GM19452 (cell line): ENCODE measurements around the gene CPHXL.

ENCODE experiments used
- ATAC-seq: cut with Tn5 transposase; IDR thresholded peaks from one replicate; pipeline ENCODE4 v1.9.1; 2021; ENCODE audit not compliant: unreplicated experiment

Gene CPHXL

DNA sequence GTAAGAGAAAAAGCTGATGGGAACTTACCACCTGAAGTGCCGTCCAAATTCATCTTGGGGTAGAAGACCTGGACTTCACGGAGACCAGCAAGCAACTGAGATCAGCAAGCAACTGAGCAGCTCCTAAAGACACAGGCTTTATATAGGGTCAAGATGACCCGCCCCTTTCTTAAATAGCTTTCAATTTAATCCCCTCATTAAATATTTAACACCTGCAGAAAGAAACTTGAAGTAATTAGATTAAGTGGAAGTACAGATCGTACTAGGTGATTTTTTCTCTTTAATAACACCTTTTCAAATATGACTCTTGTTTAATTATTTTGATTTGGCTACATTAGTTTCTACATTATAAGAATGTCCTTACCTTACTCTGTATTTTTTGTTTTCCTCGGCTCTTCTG, at the start of gene CPHXL:
TSS of gene CPHXL (minus strand) at position 101 of the 400 bp plus-strand sequence. CDS start at position 53, 48 bp downstream.
- no peak for ATAC-seq

DNA sequence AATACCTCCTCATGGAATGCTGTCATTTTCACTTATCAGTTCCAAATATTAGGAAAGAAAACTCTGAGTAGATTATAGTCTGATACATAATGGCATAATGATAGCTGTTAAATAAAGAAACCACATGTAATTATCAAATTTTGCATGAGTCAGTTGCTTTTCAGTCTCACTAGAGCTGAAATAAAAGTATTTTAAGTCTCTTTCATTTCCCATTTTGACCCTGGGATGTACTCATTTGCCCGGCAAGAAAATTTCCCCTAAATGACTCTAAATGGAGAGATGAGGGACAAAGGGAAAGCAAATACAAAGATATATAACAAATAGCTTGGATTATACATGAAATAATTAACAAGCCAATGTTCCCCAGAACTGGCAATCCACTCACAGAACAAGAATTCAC, 47.9 kb upstream of the CPHXL start:
- no peak for ATAC-seq

DNA sequence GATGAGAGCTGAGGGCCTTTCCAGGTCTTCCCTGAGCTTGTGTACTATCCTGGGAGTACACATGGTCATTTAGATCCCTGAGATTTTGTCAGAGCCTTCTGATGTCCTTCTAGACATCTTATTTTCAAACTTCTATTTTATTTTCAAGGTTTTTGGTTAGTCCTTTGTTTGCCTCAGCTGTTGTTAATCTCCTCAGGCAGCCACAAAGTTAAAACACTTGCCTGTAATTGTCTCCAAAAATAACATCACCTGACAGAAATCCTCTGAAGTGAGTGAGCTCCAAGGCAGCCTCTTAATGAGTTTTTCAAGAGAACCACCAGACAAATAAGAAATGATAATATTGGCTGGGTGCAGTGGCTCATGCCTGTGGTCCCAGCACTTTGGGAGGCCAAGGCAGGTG, 43.8 kb upstream of the CPHXL start:
- ATAC-seq, result no peak

DNA sequence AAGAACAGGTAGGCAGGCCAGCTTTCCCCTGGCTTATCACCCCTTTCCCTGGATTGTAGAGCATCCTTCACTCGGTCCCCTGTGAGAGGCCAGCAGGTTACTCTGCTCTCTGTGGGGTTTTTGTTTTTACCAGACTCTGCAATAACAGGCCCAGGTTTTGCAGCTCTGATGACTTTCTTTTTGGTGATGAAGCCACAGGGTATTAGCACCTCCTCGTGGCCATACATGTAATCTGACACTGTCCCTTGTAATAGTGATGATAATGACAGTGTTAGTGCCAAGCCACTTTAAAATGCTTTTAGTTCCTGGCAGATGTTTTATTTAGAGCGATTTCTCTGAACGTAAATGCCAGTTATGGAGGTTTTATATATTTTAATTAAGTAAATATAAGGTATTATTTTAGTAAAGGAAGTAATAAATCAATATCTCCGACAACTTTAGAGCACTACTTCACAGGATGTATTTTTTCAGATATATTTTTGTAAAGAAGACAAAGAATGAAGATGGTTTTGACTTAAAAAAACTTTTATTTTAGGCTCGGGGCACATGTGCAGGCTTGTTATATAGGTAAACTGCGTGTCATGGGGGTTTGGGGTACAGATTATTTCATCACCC, 38.0 kb upstream of the CPHXL start:
- ATAC-seq, result peak; percentile 83

DNA sequence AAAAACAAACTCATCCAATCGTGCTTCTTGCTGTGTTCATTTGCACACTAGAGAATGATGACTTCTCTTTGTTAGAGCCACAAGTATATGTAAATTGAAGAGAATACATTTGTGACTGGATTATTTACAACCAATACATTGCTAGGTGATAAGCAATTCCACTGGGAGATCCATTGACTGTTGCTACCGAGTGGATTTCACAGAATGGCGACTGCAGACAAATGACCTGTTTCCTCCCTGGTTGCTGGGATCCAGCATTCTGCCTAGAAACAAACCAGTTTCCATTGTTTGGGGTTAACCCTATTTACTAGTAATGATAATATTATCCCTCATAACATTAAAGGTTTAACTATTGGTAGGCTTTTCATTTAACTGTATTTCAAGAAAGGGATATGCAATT, 36.9 kb upstream of the CPHXL start:
- no peak for ATAC-seq

DNA sequence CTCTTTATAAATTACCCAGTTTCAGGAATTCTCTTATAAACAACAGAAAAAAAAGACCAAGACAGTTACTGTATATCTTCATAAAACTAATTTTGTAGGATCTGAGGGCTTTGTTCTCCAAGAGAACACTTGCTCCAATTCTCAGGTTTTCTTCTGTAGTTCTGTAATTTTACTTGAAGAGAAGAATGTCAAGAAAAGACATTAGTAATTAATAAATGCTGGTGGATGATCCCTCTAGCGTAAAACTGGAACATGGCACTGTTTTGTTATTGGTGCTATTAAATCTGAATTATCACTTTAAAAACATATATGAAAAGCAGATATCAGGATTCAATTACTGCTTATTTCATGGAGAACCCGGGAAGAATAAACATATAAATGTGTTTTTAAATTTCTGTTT, 36.5 kb upstream of the CPHXL start:
- no peak for ATAC-seq

DNA sequence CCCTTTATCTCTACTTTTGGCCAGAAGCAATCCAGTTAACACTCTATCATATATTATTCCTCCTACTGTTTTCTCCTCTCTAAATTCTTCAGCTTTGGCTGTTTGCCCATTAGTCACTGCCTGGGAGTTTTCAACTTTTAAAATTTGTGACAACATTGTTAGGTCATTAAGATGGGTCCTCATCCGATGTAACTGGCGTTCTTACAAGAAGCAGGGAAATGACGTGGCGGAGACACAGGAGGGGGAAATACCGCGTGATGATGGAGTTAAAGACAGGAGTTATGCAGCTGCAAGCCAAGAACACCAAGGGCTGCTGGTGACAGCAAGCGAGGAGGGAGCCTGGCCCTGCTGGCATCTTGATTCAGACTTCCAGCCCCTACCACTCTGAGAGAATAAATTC, 34.8 kb upstream of the CPHXL start:
- ATAC-seq, result peak; percentile 22

DNA sequence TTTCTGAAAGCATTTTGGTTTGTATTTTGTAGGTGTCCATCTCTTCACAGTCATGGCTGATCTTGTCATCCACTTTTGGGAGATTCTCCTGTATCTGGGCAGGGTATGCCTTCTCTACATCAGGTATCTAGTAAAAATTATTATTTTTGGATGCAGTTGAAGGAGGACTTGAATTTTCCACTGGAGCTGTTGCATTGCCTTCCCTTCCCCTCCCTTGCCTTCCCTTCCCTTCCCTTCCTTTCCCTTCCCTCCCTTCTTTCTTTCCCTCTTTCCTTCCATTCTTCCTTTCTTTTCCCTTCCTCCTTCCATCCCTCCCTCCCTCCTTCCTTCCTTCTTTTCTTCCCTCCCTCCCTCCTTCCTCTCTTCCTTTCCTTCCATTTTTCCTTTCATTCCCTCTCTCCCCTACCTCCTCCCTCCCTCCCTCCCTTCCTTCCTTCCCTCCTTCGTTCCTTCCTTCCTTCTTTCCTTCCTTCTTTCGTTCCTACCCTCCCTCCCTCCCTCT, 33.8 kb upstream of the CPHXL start:
- no peak for ATAC-seq

DNA sequence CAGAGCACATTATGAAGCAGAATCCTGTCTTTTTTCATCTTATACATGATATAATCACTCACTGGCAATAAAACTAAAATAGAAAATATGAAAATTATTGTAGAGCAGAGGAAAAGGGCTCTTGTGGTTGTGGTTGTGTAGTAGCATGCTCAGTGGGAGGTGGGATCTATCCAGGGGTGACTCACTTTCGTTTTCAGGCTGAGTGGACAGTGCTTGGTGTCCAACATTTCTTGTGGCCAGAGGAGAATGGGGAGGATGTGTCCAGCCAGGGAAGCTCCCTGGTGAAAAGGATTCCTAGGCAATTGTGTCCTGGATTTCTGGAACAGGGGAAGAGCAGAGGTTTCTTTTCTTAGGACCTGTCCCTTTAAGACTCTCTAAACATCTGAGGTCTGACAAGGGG, 31.9 kb upstream of the CPHXL start:
- no peak for ATAC-seq

DNA sequence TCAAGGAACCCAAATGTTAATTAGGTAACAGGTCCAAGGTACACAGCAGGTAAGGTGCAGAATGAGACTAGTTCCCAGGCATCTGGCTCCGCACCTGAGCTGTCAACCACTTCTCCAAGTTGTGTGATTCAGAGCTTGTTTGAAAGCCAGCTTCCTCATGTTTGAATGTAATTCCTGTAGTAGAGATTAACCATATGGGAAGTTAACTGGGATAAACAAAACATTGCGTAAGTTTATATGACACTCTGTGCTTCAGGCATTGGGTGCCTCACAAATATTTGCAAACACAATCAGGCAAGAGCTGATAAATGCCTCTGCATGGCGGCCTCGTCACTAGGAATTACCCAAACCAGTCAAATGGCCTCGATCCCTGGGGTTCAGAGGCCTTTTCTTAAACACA, 27.9 kb upstream of the CPHXL start:
- ATAC-seq, result no peak

DNA sequence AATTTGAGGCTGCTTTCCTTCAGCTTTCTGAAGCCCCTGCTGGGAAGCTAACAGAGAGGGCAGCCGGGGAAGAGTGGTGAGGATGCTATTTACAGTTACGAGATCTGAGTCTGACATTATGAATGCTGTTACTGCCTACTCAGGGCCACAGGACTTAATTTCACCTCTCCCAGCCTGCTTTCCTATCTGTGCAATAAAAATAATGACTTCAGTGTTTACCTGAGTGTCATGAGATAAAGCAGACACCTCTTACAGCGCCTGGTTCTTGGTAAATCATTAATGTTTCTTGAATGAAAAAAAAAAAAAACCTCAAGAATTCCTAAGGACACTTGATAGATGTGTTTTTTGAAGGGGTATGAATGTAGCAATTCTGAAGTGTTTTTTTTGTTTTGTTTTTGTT, 24.2 kb upstream of the CPHXL start:
- ATAC-seq, result no peak

DNA sequence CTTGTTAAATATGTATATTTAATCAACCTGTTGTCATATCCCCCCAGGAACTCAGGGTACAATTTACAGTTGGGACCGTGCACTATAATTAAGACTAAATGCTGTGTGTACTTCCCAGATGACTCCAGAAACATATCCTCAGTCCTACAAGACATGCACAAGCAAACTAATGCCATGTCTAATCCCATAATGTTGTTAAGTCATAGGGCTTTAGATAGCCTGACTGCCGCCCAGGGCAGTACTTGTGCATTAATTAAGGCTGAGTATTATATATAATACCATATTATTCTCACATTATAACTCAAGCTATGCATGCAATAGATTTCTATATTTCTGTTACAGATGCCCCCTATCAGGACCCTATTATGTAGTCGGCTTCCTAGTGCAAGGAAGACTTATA, 20.1 kb upstream of the CPHXL start:
- no peak for ATAC-seq

DNA sequence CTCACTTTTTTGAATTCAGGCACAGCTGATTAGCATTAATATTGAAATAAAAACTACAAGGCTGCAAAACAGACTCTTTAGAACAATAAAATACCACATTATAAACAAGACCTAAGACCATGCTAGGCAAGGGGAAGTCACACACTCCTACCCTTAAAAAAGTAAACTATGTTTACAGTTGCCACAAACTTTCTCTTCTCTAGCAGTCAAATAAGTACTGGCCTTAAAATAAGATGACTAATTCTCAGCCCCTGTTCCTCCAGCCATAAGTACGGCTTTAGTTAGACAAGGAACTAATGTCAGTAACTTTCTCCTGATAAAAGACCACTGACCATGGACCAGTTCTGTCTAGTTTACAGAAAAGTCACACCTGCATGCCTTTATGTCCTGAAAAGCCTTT, 19.5 kb upstream of the CPHXL start:
- ATAC-seq, result no peak

DNA sequence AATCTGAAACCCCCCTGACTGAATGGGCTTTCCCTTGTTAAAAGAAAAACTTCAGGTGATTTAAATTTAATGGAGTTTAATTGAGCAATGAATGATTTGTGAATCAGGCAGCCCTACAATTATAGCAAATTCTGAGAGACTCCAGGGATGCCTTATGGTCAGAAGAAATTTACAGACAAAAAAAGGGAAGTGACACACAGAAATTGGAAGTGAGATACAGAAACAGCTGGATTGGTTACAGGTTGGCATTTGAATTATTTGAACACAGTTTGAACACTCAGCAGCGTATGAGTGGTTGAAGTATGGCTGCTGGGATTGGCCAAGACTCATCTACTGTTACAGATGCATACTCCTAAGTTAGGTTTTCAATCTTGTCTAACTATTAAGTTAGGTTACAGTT, 19.0 kb upstream of the CPHXL start:
- ATAC-seq, result no peak

DNA sequence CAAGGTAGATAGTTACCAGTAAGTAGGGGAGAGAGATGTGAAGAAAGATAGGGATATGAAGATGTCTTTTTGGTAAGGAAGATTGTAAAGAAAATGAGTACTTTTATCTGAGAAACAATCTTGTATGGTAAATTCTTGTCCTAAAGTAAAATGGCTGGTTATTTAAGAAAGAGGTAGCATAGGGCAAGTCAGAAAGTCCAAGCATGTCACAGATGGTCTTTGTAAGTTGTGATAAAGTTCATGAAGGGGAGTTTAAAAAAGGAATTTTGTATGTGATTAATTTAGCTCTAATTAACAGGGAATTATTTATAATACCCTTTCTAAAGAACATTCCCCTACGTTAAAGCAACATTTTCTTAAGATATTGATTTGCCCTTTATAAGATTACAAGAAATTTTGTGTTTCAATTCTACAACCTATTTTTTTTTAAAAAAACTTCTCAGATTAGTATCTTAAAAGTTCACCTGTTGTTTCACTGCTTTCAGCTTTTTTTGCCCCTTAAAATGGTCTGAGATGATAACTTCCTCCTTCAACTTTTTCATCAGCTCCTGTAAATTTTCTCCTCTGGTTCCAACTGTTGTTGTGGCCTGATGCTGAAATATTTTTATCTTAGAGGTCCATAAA, 16.2 kb upstream of the CPHXL start:
- ATAC-seq, result no peak

DNA sequence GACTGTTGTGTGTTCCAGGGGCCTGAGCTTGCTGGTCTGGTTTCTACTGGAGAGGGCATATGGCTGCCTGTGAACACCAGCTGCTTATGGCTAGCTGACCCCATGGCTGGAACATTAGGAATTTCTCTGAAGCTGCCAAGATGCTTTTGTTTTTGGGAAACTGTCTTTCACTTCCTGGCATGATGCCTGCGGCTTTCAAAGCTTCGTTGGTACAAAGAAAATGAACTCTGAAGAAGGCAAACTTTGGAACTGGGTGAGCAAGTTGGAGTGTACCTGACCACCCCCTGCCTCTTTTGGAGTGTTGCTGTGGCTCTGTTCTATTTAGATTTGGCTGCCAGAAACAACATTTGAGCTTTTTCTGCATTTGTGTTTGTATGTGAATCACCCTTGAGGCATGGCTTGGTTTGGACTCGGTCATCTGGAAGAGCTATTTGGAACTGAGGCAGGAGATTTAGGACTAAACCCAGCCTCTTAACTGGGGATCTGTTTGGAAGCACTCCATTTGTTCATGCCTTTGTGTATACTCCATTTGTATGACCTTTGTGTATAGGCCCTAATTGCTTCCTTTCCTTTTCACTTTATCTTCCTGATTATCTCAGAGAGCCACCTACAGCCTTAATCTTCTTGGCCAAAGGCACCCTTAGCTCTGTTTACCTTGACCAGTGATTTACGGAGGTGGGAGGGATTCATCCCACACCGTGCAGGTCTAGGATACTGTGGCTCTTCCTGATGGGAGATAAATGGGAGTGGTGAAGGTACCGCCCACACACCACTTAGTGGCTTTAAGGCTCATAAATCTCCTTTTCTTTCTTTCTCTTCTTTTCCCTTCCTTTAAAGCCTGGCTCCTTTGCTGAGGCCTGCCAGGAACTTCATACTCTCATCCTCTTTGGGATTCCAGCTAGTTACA, 7.3 kb upstream of the CPHXL start:
- ATAC-seq, result no peak

DNA sequence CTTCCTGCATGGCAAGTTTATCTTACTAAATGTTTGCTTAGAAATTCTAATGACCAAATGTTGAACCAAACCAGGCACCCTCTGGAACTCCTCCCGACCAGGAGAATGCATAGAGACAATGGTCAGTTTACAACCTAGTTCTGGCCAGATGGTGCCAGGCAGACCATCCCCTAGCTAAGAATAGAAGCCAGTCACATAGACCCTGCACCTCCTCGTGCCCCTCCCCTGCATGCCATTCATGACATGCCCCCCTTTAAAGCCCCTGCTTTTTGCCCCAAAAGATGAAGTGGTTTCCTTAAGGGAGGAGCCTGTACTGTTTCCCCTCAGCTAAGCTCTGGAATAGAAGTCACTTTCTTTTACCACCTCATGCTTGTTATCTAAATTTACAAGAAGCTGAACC, 6.6 kb upstream of the CPHXL start:
- no peak for ATAC-seq

DNA sequence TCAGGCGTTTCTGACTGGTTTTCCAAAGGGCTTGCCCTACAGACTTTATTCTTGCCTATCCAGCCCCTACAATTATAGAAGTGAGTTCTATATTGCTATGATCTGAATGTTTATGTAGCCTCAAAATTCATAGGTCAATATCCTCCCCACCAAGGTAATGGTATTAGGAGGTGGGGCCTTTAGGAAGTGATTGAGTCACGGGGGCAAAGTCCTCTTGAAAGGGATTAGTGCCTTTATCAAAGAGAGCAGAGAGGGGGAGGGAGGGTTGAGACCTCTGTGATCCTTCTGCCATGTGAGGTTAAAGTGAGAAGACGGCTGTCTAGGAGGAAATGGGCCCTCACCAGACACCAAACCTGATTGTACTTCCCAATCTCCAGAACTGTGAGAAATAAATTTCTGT, 931 bp upstream of the CPHXL start:
- ATAC-seq, result no peak

DNA sequence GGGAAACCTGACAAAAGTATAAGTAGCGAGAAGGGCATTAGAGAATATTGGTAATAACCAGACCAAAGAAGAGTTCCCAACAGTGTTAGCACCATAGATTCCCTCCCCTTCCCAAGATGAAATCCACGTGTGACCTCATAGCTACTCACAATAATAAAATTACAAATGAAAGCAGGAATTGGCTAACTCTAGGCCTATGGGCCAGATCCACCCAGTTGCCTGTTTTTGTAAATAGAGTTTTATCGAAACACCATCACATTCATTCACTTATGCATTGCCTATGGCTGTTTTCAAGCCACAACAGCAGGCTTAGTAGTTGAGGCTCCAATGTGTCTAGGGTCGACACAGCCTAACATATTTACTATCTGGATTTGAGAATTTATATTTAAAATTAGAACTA, 7.8 kb downstream of the CPHXL start:
- no peak for ATAC-seq

DNA sequence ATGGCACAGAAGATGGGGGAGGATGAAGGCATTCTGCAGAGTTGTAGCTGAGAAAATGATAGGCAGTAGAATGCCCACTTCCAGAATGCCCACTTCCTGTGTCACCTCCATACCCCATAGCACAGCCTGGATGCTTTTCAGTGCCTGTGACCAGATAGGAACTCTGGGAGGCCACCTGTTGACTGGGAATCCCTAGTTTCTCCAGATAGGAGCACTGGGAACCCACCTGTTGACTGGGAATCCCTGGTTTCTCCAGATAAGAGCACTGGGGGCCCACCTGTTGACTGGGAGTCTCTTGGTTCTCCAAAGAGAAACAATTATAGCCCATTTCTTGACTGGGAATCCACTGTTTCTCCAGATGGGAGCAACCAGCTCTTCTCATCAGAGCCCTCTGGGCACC, 11.6 kb downstream of the CPHXL start:
- ATAC-seq, result no peak

DNA sequence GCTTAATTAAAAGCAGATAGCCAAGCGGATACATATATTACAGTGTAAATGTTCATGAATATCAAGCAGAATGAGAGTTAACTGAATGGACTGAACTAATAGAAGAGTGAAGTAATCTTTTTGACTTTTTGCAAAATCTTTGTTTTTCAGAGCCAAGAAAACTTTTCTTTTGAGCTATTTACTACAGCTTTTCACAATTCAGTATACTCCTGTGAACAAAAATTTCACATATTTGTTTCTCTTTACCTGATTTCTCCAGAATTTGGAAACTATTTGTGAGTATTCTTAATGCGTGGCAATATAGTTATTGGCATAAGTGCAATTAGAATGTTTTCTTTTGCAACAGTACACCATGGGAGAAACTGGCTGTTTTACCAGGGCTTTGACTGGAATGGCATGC, 15.9 kb downstream of the CPHXL start:
- ATAC-seq, result no peak

DNA sequence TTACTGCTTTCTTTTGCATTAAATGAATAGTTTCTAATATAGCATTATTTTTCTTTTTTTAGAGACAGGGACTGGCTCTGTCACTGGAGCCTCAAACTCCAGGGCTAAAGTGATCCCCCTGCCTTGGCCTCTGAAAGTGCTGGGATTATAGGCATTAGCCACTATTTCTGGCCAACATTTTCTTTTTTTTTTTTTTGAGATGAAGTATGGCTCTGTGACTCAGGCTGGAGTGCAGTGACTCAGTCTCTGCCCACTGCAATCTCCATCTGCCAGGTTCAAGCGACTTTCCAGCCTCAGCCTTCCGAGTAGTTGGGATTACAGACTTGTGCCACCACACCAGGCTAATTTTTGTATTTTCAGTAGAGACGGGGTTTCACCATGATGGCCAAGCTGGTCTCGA, 23.0 kb downstream of the CPHXL start:
- no peak for ATAC-seq
